GM19193 (cell line): Measurements from ENCODE around the gene LAMP5.

Experiments
- POLR2A ChIP-seq: IDR thresholded peaks from 4 replicates; pipeline ENCODE4 v1.6.1; 2011; ENCODE audit not compliant: insufficient read depth, insufficient read length; ENCODE audit errors: extremely low read depth

Gene LAMP5

GRCh38 chr20:9514461-9515213, at the start of gene LAMP5:
Gene LAMP5 (plus strand): TSS chr20:9514590. CDS start chr20:9514853, 263 bp downstream.
- TF ChIP-seq POLR2A, result no peak

- no peak for TF ChIP-seq POLR2A
These were observed 46.4 kb upstream of the LAMP5 start for GRCh38 chr20:9467995-9468394.

- no peak for TF ChIP-seq POLR2A
These were observed 39.5 kb upstream of the LAMP5 start for GRCh38 chr20:9474835-9475415.

GRCh38 chr20:9475456-9475855, 38.9 kb upstream of the LAMP5 start:
- TF ChIP-seq POLR2A, result no peak

GRCh38 chr20:9476174-9476573, 38.2 kb upstream of the LAMP5 start:
- TF ChIP-seq POLR2A, result no peak

GRCh38 chr20:9476637-9477036, 37.8 kb upstream of the LAMP5 start:
- TF ChIP-seq POLR2A, result no peak

- TF ChIP-seq POLR2A, result no peak
These were observed 35.6 kb upstream of the LAMP5 start for GRCh38 chr20:9478771-9479170.

- no peak for TF ChIP-seq POLR2A
These were observed 34.3 kb upstream of the LAMP5 start for GRCh38 chr20:9480066-9480465.

GRCh38 chr20:9482180-9482579, 32.2 kb upstream of the LAMP5 start:
- TF ChIP-seq POLR2A, result no peak

GRCh38 chr20:9483131-9483530, 31.3 kb upstream of the LAMP5 start:
- no peak for TF ChIP-seq POLR2A

- no peak for TF ChIP-seq POLR2A
These were observed 28.6 kb upstream of the LAMP5 start for GRCh38 chr20:9485614-9486340.

- no peak for TF ChIP-seq POLR2A
These were observed 27.2 kb upstream of the LAMP5 start for GRCh38 chr20:9487231-9487630.

GRCh38 chr20:9488063-9488462, 26.3 kb upstream of the LAMP5 start:
- TF ChIP-seq POLR2A, result no peak

- TF ChIP-seq POLR2A, result no peak
These were observed 24.2 kb upstream of the LAMP5 start for GRCh38 chr20:9490161-9490560.

GRCh38 chr20:9490631-9491030, 23.8 kb upstream of the LAMP5 start:
- TF ChIP-seq POLR2A, result no peak

GRCh38 chr20:9491324-9491723, 23.1 kb upstream of the LAMP5 start:
- TF ChIP-seq POLR2A, result no peak
